Lower lobe of right lung (tissue), 2 donors: Measurements from ENCODE around the gene ITM2C. TPM values are rescaled to one million over a fixed set of nuclear protein-coding genes. Genes with fewer than 3 reads are reported as not detected.

Experiments
- ATAC-seq, 2 donors: fragments of 200-7000 bp; cut with Tn5 transposase; one replicate each; pipeline ENCODE4 v1.9.1; 2020 to 2022; ENCODE audit warnings: mild to moderate bottlenecking in 2 of 2, moderate library complexity in 2 of 2
- DNase-seq: peaks from one replicate; pipeline ENCODE4 v3.0.0-alpha.2; 2020
- H3K27ac ChIP-seq: fragments of 200-600 bp; one replicate; pipeline ENCODE4 v1.8.0; 2022
- H3K27me3 ChIP-seq: fragments of 200-600 bp; one replicate; pipeline ENCODE4 v1.8.0; 2022; ENCODE audit warnings: low read depth
- H3K36me3 ChIP-seq: fragments of 200-600 bp; one replicate; pipeline ENCODE4 v1.8.0; 2022; ENCODE audit warnings: mild to moderate bottlenecking
- H3K4me1 ChIP-seq: fragments of 200-600 bp; one replicate; pipeline ENCODE4 v1.8.0; 2022
- H3K4me3 ChIP-seq: fragments of 200-600 bp; one replicate; pipeline ENCODE4 v1.8.0; 2022; ENCODE audit warnings: mild to moderate bottlenecking
- H3K9me3 ChIP-seq: fragments of 200-600 bp; one replicate; pipeline ENCODE4 v1.8.0; 2022
- CTCF ChIP-seq: fragments of 200-600 bp; IDR thresholded peaks from one replicate; pipeline ENCODE4 v1.8.0; 2022; ENCODE audit warnings: antibody characterized with exemption, mild to moderate bottlenecking
- intact Hi-C: fragments of 100-400 bp; cut with DNase I; formaldehyde crosslinking; loops from one replicate; pipeline ENCODE4 v1.11.0; 2022
- total RNA-seq: library from RNA; stranded (reverse); fragmentation: NEBNext Ultra II Directional; extraction: Animal tissue kit (Norgen Biotek cat#: 25700); gene quantifications from one replicate; pipeline ENCODE4 v1.2.1, GENCODE V29; 2021
- donor health status: DM: no; HTN: yes; CAD: no; lungs with severe emphysema.

Gene ITM2C
- total RNA-seq, 1 donor from 2014 or later = 27.6 TPM

DNA sequence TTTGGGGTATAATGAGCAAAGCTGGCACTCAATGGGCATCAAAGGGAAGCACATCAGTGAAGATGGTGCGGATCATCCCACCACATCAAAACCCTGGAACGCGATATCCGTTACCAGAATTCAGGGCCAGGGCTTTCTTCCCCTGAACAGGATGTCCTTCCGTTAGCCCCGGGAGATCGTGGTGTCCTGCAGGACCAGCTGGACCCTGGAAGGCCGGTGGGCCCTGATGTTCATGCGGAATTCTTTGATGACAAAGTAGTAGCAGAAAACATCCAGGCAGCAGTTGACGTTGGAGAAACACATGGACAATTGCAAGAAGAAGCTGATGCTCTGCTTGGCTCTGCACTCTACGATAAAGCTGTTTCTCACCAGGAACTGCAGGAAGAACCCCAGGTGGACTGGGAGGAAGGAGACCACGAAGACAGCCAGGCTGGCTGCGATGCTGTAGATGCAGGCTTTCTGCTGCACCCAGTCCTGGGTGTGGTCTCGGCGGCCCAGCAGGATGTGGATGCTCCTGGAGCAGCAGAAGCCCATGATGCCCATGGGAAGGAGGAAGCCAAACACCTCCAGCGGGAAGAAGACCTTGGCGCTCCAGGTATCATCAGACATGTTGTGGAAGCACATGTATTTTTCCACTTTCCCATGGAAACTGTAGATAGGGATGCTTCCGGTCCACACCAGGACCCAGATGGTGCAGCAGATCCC lies 45.3 kb downstream of the ITM2C start:
- peak; percentile 28 for DNase-seq
- peaks cover 4% of the 10 kb centered on the region for H3K27me3 ChIP-seq
- ATAC-seq = no peak
- H3K4me1 ChIP-seq = no peaks in the 10 kb centered on the region
- no peaks in the 10 kb centered on the region for H3K9me3 ChIP-seq
- TF ChIP-seq CTCF = no peak
- H3K36me3 ChIP-seq = no peaks in the 10 kb centered on the region
- no peak overlapping the region for H3K27ac ChIP-seq
- H3K4me3 ChIP-seq = no peak overlapping the region
- intact Hi-C loops = no loop called here

DNA sequence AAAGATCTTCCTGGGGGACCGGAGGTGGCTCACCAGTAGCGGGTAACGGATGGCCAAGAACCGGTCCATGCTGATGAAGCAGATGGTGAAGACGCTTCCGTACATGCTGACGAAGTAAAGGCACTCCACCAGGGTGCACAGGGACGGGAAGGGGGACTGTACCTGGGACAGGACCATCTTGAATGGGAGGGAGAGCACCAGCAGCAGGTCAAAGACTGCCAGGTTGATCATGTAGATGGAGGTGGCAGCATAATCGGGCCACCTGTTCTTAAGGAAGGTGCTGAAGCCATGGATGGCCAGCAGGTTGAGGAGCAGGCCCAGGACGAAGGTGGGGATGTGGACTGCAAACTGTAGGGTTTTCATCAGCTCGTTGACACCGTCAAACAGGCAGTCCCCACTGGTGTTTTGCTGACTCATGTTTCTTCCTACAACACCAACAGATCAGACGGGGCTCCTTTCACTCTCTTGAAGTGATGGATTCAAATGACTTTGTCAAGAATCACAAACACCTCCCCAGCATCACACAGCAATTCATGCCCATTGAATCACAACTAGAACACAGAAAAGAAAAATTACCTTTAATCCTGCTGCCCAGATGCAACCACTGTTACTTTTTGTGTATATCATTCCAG lies 45.9 kb downstream of the ITM2C start:
- Histone ChIP-seq H3K4me3 (no peak overlapping the region), H3K9me3 (no peaks in the 10 kb centered on the region), H3K27ac (no peak overlapping the region), H3K4me1 (no peaks in the 10 kb centered on the region), H3K36me3 (no peaks in the 10 kb centered on the region), H3K27me3 (peaks cover 4% of the 10 kb centered on the region)
- DNase-seq = peak; percentile 9
- no peak for ATAC-seq
- intact Hi-C loops = no loop called here
- TF ChIP-seq CTCF = no peak

DNA sequence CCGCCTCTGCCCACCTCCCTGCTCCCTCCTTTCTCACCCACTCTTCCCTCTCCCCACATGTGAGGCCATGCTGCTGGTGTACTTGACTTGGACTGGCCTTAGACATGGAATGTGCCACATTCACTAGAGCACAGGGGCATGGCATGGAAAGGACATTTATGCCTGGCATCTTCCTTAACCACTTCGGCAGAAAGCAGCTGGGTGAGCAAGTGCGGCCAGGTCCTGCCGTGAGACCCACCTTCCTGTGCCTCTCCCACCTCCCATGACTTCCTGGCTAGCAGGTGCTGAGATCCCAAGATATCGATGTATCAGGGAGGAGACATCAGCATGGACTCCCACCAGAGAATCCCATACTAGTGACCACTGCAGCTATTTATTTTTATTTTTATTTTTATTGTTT lies 47.3 kb downstream of the ITM2C start:
- ATAC-seq (no peak), DNase-seq (no peak)
- Histone ChIP-seq H3K27me3 (peaks cover 4% of the 10 kb centered on the region), H3K27ac (no peak overlapping the region), H3K4me1 (no peaks in the 10 kb centered on the region), H3K36me3 (no peaks in the 10 kb centered on the region), H3K9me3 (no peaks in the 10 kb centered on the region), H3K4me3 (no peak overlapping the region)
- intact Hi-C loops = no loop called here
- no peak for TF ChIP-seq CTCF

- Histone ChIP-seq H3K27ac (no peak overlapping the region), H3K36me3 (no peaks in the 10 kb centered on the region), H3K9me3 (no peaks in the 10 kb centered on the region), H3K27me3 (peaks cover 4% of the 10 kb centered on the region), H3K4me1 (no peaks in the 10 kb centered on the region), H3K4me3 (no peak overlapping the region)
- TF ChIP-seq CTCF = no peak
- ATAC-seq = no peak
- intact Hi-C loops = no loop called here
- no peak for DNase-seq
Observed at GRCh38 chr2:230912724-230913123, 48.0 kb downstream of the ITM2C start.

DNA sequence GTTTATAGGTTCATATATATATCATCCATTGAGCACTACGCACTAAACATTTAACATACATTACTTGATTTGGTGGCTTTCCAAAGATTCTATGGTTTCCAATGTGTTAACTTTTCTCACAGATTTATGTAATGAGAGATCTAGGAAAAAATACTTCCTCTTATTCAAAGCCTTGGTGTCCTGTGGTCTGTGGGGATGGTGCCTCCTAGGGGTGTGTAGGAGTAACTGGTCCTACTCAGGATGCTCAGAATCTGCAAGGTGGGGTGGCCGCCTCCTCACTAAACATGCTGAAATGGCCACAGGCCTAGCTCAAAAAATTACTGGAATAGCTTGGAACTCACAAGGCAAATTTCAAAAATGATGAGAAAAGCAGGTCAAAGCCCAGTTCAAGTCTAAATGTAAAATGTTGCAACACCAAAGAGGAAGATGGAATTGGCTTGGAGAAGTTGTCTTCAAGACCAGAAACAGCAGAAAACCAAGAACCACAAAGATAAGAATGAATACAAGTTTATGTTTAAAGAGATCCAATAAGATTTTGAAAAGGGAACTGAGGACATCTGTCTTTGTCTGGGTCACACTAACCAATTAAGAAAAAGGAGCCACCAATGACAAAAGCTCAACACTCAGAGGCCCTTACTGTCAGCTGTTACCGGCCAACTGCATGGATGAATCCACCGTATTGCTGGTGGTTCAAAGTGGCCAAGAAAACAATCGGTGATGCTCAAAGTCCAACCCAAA lies 48.8 kb downstream of the ITM2C start:
- H3K27ac ChIP-seq = no peak overlapping the region
- peaks cover 4% of the 10 kb centered on the region for H3K27me3 ChIP-seq
- no peaks in the 10 kb centered on the region for H3K36me3 ChIP-seq
- no peaks in the 10 kb centered on the region for H3K4me1 ChIP-seq
- DNase-seq (peak; percentile 50), ATAC-seq (peak; percentile 51 to 62)
- no peak overlapping the region for H3K4me3 ChIP-seq
- H3K9me3 ChIP-seq = no peaks in the 10 kb centered on the region
- TF ChIP-seq CTCF = peak; percentile 31
- intact Hi-C loops = no loop called here
